Measurements from ENCODE around the gene ZNF593.
A peak's percentile ranks its signal among the peaks of the same experiment; 100 is the strongest.

Gene ZNF593

GRCh38 chr1:26125946-26126320 is 43.8 kb upstream of the ZNF593 start:
- DNase-seq (ENCODE audit: low spot score), result no peak
- H3K27ac ChIP-seq, result no peak overlapping the region
- no peak for TF ChIP-seq CTCF (conservative IDR thresholded peaks at IDR 0.05; ENCODE audit: low read depth)
- POLR2A ChIA-PET (ENCODE audit: low non-redundant PET), result no interaction called here
- CTCF ChIA-PET, result interaction anchor here (0.7 to 1.0 kb wide), 3 partner anchors 19 to 196 kb away, joined by 3 to 4 read pairs (median 3); no protein-coding TSS in a partner anchor

GRCh38 chr1:26126321-26127084 is 43.2 kb upstream of the ZNF593 start:
- DNase-seq (ENCODE audit: low spot score), result peak; percentile 33
- POLR2A ChIA-PET (ENCODE audit: low non-redundant PET), result interaction anchor here (0.6 to 0.8 kb wide), 2 partner anchors 15 to 108 kb away, joined by 3 to 6 read pairs; partner anchors contain the start of genes CEP85 and PDIK1L
- H3K27ac ChIP-seq, result peak overlapping the region; percentile 82

GRCh38 chr1:26127235-26128163 is 42.2 kb upstream of the ZNF593 start:
- CTCF ChIA-PET, result interaction anchor here (1.3 kb wide), 1 partner anchor 23 kb away, joined by 4 read pairs; no protein-coding TSS in a partner anchor

More at GRCh38 chr1:26126321-26127084, 43.2 kb upstream of the ZNF593 start:
- CTCF ChIA-PET, result interaction anchor here (0.7 to 1.3 kb wide), 4 partner anchors 22 to 948 kb away, joined by 3 to 4 read pairs (median 4); no protein-coding TSS in a partner anchor
- no peak for TF ChIP-seq CTCF (conservative IDR thresholded peaks at IDR 0.05; ENCODE audit: low read depth)

GRCh38 chr1:26129778-26130177 is 39.9 kb upstream of the ZNF593 start:
- POLR2A ChIA-PET (ENCODE audit: low non-redundant PET), result no interaction called here
- no peak for TF ChIP-seq CTCF (conservative IDR thresholded peaks at IDR 0.05; ENCODE audit: low read depth)
- CTCF ChIA-PET, result interaction anchor here (0.6 to 1.5 kb wide), 2 partner anchors 15 to 287 kb away, joined by 4 to 5 read pairs; no protein-coding TSS in a partner anchor
- DNase-seq (ENCODE audit: low spot score), result no peak
- H3K27ac ChIP-seq, result no peak overlapping the region

More at GRCh38 chr1:26127235-26128163, 42.2 kb upstream of the ZNF593 start:
- POLR2A ChIA-PET (ENCODE audit: low non-redundant PET), result interaction anchor here (0.6 kb wide), 1 partner anchor 107 kb away, joined by 3 read pairs; the partner anchor contains the start of gene CEP85
- no peak for DNase-seq (ENCODE audit: low spot score)
- H3K27ac ChIP-seq, result peak overlapping the region; percentile 82
- no peak for TF ChIP-seq CTCF (conservative IDR thresholded peaks at IDR 0.05; ENCODE audit: low read depth)

GRCh38 chr1:26130695-26131094 is 39.0 kb upstream of the ZNF593 start:
- ChIA-PET POLR2A (ENCODE audit: low non-redundant PET) (no interaction called here), CTCF (interaction anchor here (0.5 to 1.5 kb wide), 2 partner anchors 14 to 94 kb away, joined by 3 to 5 read pairs; no protein-coding TSS in a partner anchor)
- DNase-seq (ENCODE audit: low spot score), result no peak
- no peak overlapping the region for H3K27ac ChIP-seq
- TF ChIP-seq CTCF (conservative IDR thresholded peaks at IDR 0.05; ENCODE audit: low read depth), result no peak

All from RWPE1 (cell line).